Inferior parietal cortex (tissue), 1 donor: Measurements from ENCODE around the gene GALK1.
"Not testable (repeated sequence)": the region's sequence is repeated elsewhere in the genome, so short reads cannot be mapped to it uniquely, and the experiment has no call there.

Experiments used
- DNase-seq: peaks from one replicate; pipeline ENCODE4 v3.0.0-alpha.2; 2016; ENCODE audit errors: extremely low spot score

Gene GALK1

GRCh38 chr17:75764711-75765421, at the start of gene GALK1:
Gene GALK1, minus strand, starts transcription at chr17:75765192. Its CDS starts 56 bp downstream, at chr17:75765136.
- no peak for DNase-seq

- DNase-seq: no peak
Measured at GRCh38 chr17:75814021-75814395, 49.0 kb upstream of the GALK1 start.

DNA sequence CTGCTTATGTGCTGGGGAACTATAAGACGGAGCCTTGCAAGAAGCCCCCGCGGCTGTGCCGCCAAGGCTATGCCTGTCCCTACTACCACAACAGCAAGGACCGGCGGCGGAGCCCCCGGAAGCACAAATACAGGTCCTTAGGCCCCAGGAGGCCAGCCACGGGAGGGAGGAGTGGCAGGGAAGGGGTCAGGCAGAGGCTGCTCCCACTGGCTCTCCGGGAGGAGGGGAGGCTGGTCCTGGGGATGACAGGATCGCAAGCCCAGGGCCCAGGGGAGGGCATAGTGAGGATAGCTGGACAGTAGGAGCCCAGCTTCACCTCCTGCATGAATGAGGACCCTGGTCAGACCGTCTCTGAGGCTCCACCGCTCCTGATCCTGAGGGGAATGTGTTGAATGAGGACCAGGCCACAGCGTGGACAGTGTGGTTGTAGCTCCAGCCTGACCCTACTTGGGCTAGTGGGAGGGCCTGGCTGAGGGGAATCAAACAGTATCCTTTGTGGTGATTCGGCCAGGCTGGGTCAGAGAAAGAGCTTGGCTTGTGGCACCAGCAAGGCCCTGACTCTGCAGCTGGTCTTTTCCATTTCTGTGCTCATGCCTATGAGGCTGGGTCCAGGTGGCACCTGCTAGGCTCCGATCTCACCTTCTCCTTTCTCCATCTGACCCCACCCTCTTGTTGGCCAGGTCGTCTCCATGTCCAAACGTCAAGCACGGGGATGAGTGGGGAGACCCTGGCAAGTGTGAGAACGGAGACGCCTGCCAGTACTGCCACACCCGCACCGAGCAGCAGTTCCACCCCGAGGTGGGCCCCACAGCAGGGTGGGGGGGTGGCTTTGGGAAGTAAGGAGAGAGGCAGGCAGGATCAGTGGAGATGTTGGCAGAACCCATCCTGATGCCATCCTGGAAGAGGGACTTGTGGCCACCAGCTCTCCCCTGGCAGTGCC, 48.4 kb upstream of the GALK1 start:
- no peak for DNase-seq

- no peak for DNase-seq
Measured at GRCh38 chr17:75812096-75813013, 47.4 kb upstream of the GALK1 start.

DNA sequence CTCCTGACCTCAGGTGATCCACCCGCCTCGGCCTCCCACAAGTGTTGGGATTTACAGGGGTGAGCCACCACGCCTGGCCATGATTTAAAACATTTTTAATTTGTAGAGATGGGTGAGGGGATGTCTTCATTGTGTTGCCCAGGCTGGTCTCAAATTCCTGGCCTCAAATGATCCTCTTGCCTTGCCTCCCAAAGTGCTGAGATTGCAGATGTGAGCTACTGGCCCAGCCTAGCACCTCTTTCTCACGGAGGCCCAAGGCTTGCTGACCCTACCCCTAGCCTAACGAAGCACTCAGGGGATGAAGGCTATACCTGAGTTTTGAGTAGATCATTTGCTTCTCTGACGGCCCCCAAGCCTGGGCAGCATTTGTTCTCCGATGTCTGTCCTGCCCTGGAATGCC, 46.2 kb upstream of the GALK1 start:
- no peak for DNase-seq

DNA sequence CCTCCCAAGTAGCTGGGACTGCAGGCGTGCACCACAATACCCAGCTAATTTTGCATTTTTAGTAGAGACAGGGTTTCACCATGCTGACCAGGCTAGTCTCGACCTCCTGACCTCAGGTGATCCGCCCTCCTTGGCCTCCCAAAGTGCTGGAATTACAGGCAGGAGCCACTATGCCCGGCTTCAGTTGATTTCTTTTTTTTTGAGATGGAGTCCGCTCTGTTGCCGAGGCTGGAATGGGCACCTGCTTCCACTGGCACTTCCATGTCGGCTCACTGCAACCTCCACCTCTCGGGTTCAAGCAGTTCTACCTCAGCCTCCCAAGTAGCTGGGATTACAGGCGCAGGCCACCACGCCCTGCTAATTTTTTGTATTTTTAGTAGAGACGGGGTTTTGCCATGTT, 45.8 kb upstream of the GALK1 start:
- DNase-seq: not testable (repeated sequence)

GRCh38 chr17:75810216-75810615, 45.2 kb upstream of the GALK1 start:
- no peak for DNase-seq

DNA sequence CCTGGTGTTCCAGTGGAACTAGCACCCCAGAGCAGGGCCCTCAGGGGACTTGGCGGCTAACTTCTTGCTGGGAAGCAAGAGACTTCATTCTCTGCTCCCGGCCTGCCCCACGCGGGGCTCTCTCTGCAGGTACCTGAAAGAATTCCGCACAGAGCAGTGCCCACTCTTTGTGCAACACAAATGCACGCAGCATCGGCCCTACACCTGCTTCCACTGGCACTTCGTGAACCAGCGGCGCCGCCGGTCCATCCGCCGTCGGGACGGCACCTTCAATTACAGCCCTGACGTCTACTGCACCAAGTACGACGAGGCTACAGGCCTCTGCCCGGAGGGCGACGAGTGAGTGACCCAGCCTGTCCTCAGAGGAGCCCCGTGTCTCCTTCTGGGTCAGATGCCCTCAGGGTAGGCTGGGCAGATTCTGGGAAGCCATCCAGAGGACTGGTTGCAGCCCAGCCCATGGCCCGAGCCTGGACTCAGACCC, 44.7 kb upstream of the GALK1 start:
- no peak for DNase-seq

DNA sequence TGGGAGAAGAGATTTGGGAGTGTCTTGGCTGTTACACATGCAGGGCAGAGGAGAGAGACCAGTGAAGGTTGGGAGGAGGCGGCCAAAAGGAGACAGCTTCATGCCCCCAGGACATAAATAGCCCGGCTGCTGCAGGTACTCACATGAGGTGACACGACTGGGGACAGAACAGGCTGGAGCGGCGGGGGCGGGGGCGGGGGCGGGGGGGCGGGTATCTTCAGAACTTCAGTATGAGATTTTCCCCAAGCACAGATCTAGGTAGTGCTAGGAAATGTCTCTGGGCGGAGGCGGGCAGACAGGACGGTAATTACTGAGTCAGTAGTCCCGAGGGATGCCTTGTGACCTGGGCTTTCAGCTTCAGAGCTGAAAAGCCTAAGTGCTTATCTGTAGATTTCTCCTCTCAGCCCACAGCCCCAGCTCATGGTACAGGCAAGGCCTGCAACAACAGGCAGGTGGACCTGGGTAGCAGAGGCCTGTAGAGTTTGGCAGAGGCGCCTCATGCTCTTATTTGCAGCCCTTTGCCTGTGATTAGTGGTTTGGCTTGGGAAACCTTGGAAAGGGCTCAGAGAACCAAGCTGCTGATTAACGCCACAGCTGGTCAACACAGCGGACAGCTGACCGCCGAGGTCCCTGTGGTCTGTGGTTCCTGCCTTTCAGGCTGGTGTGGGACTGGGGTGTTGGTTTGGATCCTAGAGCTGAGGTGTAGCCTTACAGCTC, 44.1 kb upstream of the GALK1 start:
- DNase-seq: no peak

DNA sequence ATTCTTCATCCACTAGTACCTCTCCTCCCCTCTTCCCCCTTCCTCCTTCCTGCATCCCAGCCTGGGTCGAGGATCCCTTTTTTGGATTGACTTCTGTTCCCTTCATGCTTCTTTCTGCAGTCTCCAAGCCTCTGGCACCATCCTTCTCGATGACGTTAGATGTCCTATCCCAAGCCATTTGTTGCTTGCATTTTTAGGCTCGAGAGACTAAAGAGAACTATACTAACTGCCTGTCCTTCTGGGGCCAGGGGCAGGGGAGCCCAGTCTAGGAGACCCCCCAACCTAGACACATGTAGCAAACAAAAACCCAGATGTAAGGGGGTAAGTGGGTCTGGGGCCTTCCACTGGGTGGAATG, 43.5 kb upstream of the GALK1 start:
- DNase-seq: no peak

DNA sequence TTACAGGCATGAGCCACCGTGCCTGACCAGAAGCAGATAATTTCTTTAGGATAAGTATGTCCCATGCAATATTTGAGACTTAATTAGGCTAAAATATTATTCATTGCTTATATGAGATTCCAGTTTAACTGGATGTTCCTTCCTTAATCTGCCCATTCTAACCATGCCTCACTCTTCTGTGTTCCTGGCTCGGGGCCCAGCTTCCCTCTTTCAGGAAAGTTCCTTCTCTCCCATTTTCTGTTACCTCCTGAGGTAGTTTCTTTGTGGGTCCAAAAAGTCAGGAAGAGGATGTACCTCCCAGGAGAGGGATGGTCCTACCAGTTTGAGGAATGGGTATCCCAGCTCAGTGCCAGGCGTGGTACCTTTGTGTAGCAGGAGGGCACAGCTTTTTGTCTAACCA, 42.9 kb upstream of the GALK1 start:
- DNase-seq: no peak

- DNase-seq: no peak
Measured at GRCh38 chr17:75806822-75807500, 42.0 kb upstream of the GALK1 start.

- DNase-seq: no peak
Measured at GRCh38 chr17:75803883-75804282, 38.9 kb upstream of the GALK1 start.

DNA sequence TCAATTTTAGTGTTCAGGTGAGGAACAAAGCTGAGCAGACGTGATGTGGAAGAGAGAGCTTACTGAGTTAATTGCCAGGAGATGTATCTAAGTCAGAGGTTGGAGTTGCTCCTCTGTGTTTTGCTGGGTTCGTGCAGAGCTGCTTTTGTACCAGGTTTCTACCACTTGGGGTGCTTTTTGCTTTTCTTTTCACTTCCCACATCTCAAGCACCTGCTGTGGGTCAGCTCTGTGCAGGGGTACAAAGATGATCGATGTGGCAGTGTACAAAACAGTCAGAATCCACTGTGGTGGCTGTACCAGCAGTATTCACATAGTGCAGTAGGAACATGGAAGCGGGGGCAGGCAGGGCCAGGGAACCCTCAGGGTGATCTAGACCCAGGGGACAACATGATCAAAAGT, 34.4 kb upstream of the GALK1 start:
- DNase-seq: no peak

DNA sequence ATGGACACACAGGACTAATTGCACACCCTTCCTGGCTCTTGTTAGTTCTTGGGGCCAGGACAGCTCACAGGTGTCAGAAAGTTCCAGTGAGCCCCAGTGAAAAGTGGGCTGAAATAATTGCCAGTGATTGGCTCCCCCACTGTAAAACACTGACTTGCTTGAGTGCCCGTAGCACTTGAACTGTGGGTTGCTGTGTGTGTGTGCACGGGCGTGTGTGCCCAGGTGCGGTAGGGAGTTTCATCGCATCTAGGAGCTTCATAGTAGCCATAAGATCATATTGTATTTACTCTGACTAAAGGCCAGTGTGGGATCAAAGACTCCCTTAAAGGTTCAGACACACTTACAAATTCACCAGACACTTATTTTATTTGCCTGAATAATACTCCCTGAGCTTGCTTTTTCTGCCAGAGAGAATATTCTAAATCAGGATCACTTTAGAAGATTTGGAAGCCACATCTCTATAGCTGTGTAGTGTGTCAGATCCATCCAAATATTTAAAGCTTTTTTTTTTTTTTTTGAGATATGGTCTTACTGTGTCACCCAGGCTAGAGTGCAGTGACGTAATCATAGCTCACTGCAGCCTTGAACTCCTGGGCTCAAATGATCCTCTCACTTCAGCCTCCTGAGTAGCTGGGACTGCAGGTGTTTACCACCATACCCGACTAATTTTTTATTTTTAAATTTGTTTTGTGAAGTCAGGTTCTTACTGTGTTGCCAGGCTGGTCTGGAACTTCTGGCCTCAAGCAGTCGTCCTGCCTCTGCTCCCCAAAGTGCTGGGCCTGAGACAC, 31.0 kb upstream of the GALK1 start:
- DNase-seq: no peak

GRCh38 chr17:75793460-75793859, 28.5 kb upstream of the GALK1 start:
- DNase-seq: no peak

DNA sequence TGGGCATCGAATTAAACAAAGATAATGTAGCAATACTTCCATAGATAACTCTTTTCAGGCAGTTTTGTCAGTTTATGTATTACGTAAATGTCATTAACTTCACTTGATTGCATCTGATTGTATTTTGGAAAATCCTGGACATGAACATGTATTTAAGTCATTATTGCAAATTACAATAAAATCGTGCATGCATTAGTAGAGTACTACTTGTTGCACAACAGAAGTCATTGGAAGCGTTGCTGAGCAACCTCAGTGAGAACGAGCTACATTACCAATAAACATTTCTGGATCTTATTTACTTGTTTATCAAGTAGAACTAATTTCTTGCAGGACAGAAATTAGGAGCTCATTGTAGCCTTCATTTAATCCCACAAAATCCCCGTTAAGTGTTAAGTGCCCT, 26.3 kb upstream of the GALK1 start:
- no peak for DNase-seq

GRCh38 chr17:75785016-75785890, 20.3 kb upstream of the GALK1 start:
- DNase-seq: peak; percentile 86

DNA sequence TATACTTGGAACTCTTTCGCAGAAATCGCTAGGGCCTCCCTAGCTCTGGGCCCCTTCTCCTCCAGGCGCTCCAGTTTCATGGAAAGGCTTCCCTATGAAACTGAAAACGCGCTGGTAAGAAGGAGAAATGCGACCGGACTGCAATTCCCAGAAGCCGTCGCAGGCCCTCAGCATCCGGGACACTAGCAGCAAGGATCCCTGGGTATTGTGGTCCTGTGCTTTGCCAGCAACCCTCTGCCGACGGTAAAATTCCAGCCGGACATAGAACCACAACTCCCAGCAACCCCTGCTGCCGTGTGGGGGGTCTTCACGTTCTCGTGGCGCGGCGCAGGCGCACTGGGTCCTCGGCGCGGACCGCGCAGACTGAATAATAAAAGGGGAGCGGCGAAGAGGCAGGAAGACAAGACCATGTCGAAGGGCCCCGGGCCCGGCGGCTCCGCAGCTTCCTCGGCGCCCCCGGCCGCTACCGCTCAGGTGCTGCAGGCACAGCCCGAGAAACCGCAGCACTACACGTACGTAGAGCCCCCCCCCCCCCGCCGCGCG, 19.6 kb upstream of the GALK1 start, which contains the start of gene UNK:
UNK (plus strand) TSS at position 334 of the 543 bp plus-strand sequence; CDS start at position 409, 75 bp downstream.
- DNase-seq: peak; percentile 99
